Left colon (tissue), 2 donors: ENCODE measurements around the gene CCDC28A. TPM values are rescaled to one million over a fixed set of nuclear protein-coding genes. Genes with fewer than 3 reads are reported as not detected.
"Not testable (repeated sequence)": the region's sequence is repeated elsewhere in the genome, so short reads cannot be mapped to it uniquely, and the experiment has no call there.

Source experiments
- ATAC-seq: fragments of 200-7000 bp; cut with Tn5 transposase; one replicate; pipeline ENCODE4 v1.9.1; 2020; ENCODE audit warnings: mild to moderate bottlenecking, moderate library complexity
- DNase-seq, 2 donors: peaks; one replicate each; pipeline ENCODE4 v3.0.0-alpha.2; 2020
- intact Hi-C, 2 donors: fragments of 100-400 bp; cut with DNase I in 1 of 2; cut with micrococcal nuclease in 1 of 2; formaldehyde crosslinking; loops; one replicate each; pipeline versions ENCODE4 v1.11.2 to v1.14.0; 2022; cut with DNase I, micrococcal nuclease
- long read RNA-seq: library from polyadenylated mRNA; unstranded; transcript quantifications from one replicate; pipeline ENCODE4 v2.0.0, GENCODE V29; 2021
- total RNA-seq, 2 donors: library from RNA; stranded (reverse); fragmentation: NEBNext Ultra II Directional; extraction: Animal tissue kit (Norgen Biotek cat#: 25700); gene quantifications; one replicate each; pipeline ENCODE4 v1.2.1, GENCODE V29; 2021
- donor health status: DM: no; HTN: no; CAD: no.
- donor health status: DM: yes; HTN: yes; CAD: no.

The CCDC28A gene
- total RNA-seq: 10 to 100 TPM; 12.9 to 25.9 TPM
- long read RNA-seq, transcript CCDC28A-202 (6 exons, 1,505 nt): major isoform, 11 of 15 reads
- long read RNA-seq, partial matches to known transcripts: 1 of 15 reads
- long read RNA-seq, other reads (novel, unspliced or antisense): 3 of 15 reads

- ATAC-seq: peak; percentile 96
- intact Hi-C loops: no loop called here
- peak; percentile 95 for DNase-seq
These were observed at the start of gene CCDC28A for GRCh38 chr6:138773177-138774091. Gene CCDC28A, plus strand, starts transcription at chr6:138773769. Its CDS starts 2,352 bp downstream, at chr6:138776121.

GRCh38 chr6:138724015-138724414, 49.6 kb upstream of the CCDC28A start:
- ATAC-seq (no peak), DNase-seq (peak; percentile 8 to 32)
- intact Hi-C loops: no loop called here

- DNase-seq (no peak), ATAC-seq (no peak)
- intact Hi-C loops: no loop called here
These were observed 47.4 kb upstream of the CCDC28A start for GRCh38 chr6:138726066-138726756.

GRCh38 chr6:138726757-138727097, 46.8 kb upstream of the CCDC28A start:
- DNase-seq: no peak
- ATAC-seq: no peak
- intact Hi-C loops: no loop called here

- ATAC-seq (no peak), DNase-seq (no peak)
- intact Hi-C loops: no loop called here
These were observed 46.4 kb upstream of the CCDC28A start for GRCh38 chr6:138727182-138727581.

GRCh38 chr6:138728662-138729061, 44.9 kb upstream of the CCDC28A start:
- DNase-seq: no peak
- no peak for ATAC-seq
- intact Hi-C loops: no loop called here

GRCh38 chr6:138730037-138730436, 43.5 kb upstream of the CCDC28A start:
- DNase-seq, intact Hi-C loops, ATAC-seq: not testable (repeated sequence)

GRCh38 chr6:138734585-138734984, 39.0 kb upstream of the CCDC28A start:
- ATAC-seq (no peak), DNase-seq (no peak)
- intact Hi-C loops: no loop called here

- no peak for ATAC-seq
- intact Hi-C loops: no loop called here
- no peak for DNase-seq
These were observed 36.9 kb upstream of the CCDC28A start for GRCh38 chr6:138736640-138737039.

GRCh38 chr6:138752017-138752416, 21.6 kb upstream of the CCDC28A start:
- ATAC-seq (no peak), DNase-seq (no peak)
- intact Hi-C loops: no loop called here

GRCh38 chr6:138757136-138757535, 16.4 kb upstream of the CCDC28A start:
- DNase-seq (no peak), ATAC-seq (no peak)
- intact Hi-C loops: no loop called here

GRCh38 chr6:138765896-138766655, 7.5 kb upstream of the CCDC28A start:
- intact Hi-C loops: loop anchor here in 1 of 2 donors (10.0 kb wide), 2 partner anchors 171 to 651 kb away; no protein-coding TSS in a partner anchor
- ATAC-seq (no peak), DNase-seq (no peak)

- no peak for DNase-seq
- intact Hi-C loops: loop anchor here in 1 of 2 donors (10.0 kb wide), 2 partner anchors 174 to 654 kb away; no protein-coding TSS in a partner anchor
- ATAC-seq: no peak
These were observed 4.4 kb upstream of the CCDC28A start for GRCh38 chr6:138769102-138769676.

GRCh38 chr6:138772596-138773176, 883 bp upstream of the CCDC28A start:
- no peak for ATAC-seq
- no peak for DNase-seq
- intact Hi-C loops: no loop called here

- intact Hi-C loops: no loop called here
- ATAC-seq (no peak), DNase-seq (no peak)
These were observed 801 bp downstream of the CCDC28A start for GRCh38 chr6:138774370-138774769.

GRCh38 chr6:138776659-138777058, 3.1 kb downstream of the CCDC28A start:
- ATAC-seq: no peak

GRCh38 chr6:138778331-138778730, 4.8 kb downstream of the CCDC28A start:
- intact Hi-C loops: no loop called here
- DNase-seq (no peak), ATAC-seq (no peak)

More at GRCh38 chr6:138776659-138777058, 3.1 kb downstream of the CCDC28A start:
- DNase-seq: no peak
- intact Hi-C loops: no loop called here

GRCh38 chr6:138782243-138782642, 8.7 kb downstream of the CCDC28A start:
- intact Hi-C loops: no loop called here
- no peak for DNase-seq
- no peak for ATAC-seq
